H1 (cell line): ENCODE measurements around the gene SHROOM2. TPM values are rescaled to one million over a fixed set of nuclear protein-coding genes. Genes with fewer than 3 reads are reported as not detected.

Experiments
- CHD7 ChIP-seq: fragments of 300-600 bp; sonication (generic); IDR thresholded peaks from 2 replicates; pipeline ENCODE4 v1.7.1; 2012; ENCODE audit warnings: low read length, moderate library complexity, mild to moderate bottlenecking, inconsistent platforms; ENCODE audit not compliant: insufficient replicate concordance
- KDM4A ChIP-seq: IDR thresholded peaks from one replicate; pipeline ENCODE4 v1.7.1; 2012; ENCODE audit warnings: low read depth, mild to moderate bottlenecking, moderate library complexity, low read length, inconsistent platforms; ENCODE audit not compliant: severe bottlenecking
- NANOG ChIP-seq: IDR thresholded peaks from 2 replicates; pipeline ENCODE4 v1.6.1; 2011; ENCODE audit warnings: low read length, low read depth, mild to moderate bottlenecking, inconsistent platforms; ENCODE audit not compliant: insufficient read depth, poor library complexity, severe bottlenecking
- NRF1 ChIP-seq: IDR thresholded peaks from 2 replicates; pipeline ENCODE4 v1.6.1; 2011; ENCODE audit warnings: mild to moderate bottlenecking, low read depth, low read length, improper control_type of control experiment
- USF2 ChIP-seq: IDR thresholded peaks from 2 replicates; pipeline ENCODE4 v1.6.1; 2011; ENCODE audit warnings: low read length, improper control_type of control experiment
- polyA plus RNA-seq, 7 experiments: library from polyadenylated mRNA; depleted of rRNA in 3 of 7; stranded (reverse) in 5 of 7; unstranded in 2 of 7; fragments of >200 nt in 5 of 7; fragments of 200-250 nt in 2 of 7; gene quantifications; 1 replicate in 5 of 7; 2 replicates in 1 of 7; 4 replicates in 1 of 7; pipeline versions ENCODE4 v1.2.1 to v1.2.3, GENCODE V29; 2011 to 2013; ENCODE audit warnings: missing spikeins in 2 of 7, mixed read lengths in 2 of 7
- total RNA-seq: library from RNA; stranded (reverse); fragmentation: NEBNext Ultra II Directional; extraction: Animal tissue kit (Norgen Biotek cat#: 25700); gene quantifications from 2 replicates; pipeline ENCODE4 v1.2.1, GENCODE V29; 2021

Gene SHROOM2
- total and polyA plus RNA-seq, 2 of the 8 experiments (the other 6 are each of a cell fraction or from before 2014, with no cell fraction given): 3.4 to 14.2 TPM

- no peak for TF ChIP-seq USF2
- no peak for TF ChIP-seq NRF1
- TF ChIP-seq CHD7: no peak
- no peak for TF ChIP-seq KDM4A
- no peak for TF ChIP-seq NANOG
Measured at GRCh38 chrX:9802737-9803136, 16.5 kb downstream of the SHROOM2 start (continued).
